A549 (cell line): ENCODE measurements around the gene SLC12A8. TPM values are rescaled to one million over a fixed set of nuclear protein-coding genes. Genes with fewer than 3 reads are reported as not detected.

Experiments
- ATAC-seq, 2 experiments: fragments of 200-7000 bp in 1 of 2; fragments of >200 bp in 1 of 2; cut with Nextera tagmentation in 1 of 2; cut with Tn5 transposase in 1 of 2; 3 replicates each; pipeline versions ENCODE4 v1.8.0 to v1.9.1; 2018 to 2020; ENCODE audit warnings: mild to moderate bottlenecking in 1 of 2, moderate library complexity in 1 of 2
- CTCF ChIA-PET: fragments of 300-600 bp; sonication (Branson Sonifier 250); formaldehyde crosslinking; extraction: SDS; loops from one replicate; lab custom pipeline; 2021; ENCODE audit warnings: antibody characterized with exemption, inconsistent platforms; lab: Yijun Ruan, JAX
- POLR2A ChIA-PET: fragments of 350-600 bp; formaldehyde crosslinking; extraction: SDS; loops from one replicate; lab custom pipeline; 2021; ENCODE audit warnings: antibody characterized with exemption, inconsistent platforms; lab: Yijun Ruan, JAX
- DNase-seq, 2 experiments: peaks; one replicate each; pipeline versions ENCODE4 v3.0.0 to v3.0.0-alpha.2; 2011 to 2016; ENCODE audit warnings: low read depth in 1 of 2, low spot score in 1 of 2
- FAIRE-seq: peaks from 2 replicates; lab custom pipeline; 2011; peaks lifted over from hg19 to GRCh38; lab: Jason Lieb, UNC
- H3K27ac ChIP-seq, 2 experiments: fragments of >200 bp; sonication (Bioruptor Twin); formaldehyde crosslinking; 3 replicates each; pipeline ENCODE4 v1.5.1; 2016 to 2017
- H3K4me1 ChIP-seq: fragments of >200 bp; sonication (Bioruptor Twin); formaldehyde crosslinking; 3 replicates; pipeline ENCODE4 v1.6.1; 2016
- H3K4me2 ChIP-seq: fragments of >200 bp; sonication (Bioruptor Twin); formaldehyde crosslinking; 3 replicates; pipeline ENCODE4 v1.6.1; 2016
- H3K4me3 ChIP-seq: fragments of >200 bp; sonication (Bioruptor Twin); formaldehyde crosslinking; 3 replicates; pipeline ENCODE4 v1.5.1; 2016
- H3K9me3 ChIP-seq: fragments of >200 bp; sonication (Bioruptor Twin); formaldehyde crosslinking; 3 replicates; pipeline ENCODE4 v1.6.1; 2016
- BHLHE40 ChIP-seq: IDR thresholded peaks from 2 replicates; pipeline ENCODE4 v1.6.1; 2012; ENCODE audit warnings: low read depth, low read length, inconsistent platforms
- CHD2 ChIP-seq: fragments of 150-350 bp; IDR thresholded peaks from 2 replicates; pipeline ENCODE4 v1.6.1; 2014; ENCODE audit warnings: low read length; ENCODE audit not compliant: partially characterized antibody
- ESRRA ChIP-seq: fragments of 150-350 bp; IDR thresholded peaks from 2 replicates; pipeline ENCODE4 v1.6.1; 2014; ENCODE audit warnings: mild to moderate bottlenecking, low read length, borderline replicate concordance
- FOSL2 ChIP-seq, 2 experiments: fragments of 450-650 bp in 1 of 2; fragments of >200 bp in 1 of 2; sonication (Bioruptor Twin) in 1 of 2; formaldehyde crosslinking; IDR thresholded peaks; 2 replicates each; pipeline versions ENCODE4 v1.5.0 to v1.6.1; 2016 to 2020; ENCODE audit warnings: mild to moderate bottlenecking in 1 of 2, moderate library complexity in 1 of 2
- HDAC2 ChIP-seq: fragments of 200-600 bp; sonication (generic); IDR thresholded peaks from 2 replicates; pipeline ENCODE4 v1.6.1; 2016
- HEYL ChIP-seq: fragments of 250-450 bp; sonication (Bioruptor Pico); IDR thresholded peaks from 2 replicates; pipeline ENCODE4 v1.8.0; 2021; ENCODE audit warnings: mild to moderate bottlenecking, moderate library complexity
- HOXA7 ChIP-seq: fragments of 250-450 bp; sonication (Bioruptor Pico); IDR thresholded peaks from 2 replicates; pipeline ENCODE4 v1.5.0; 2020; ENCODE audit warnings: mild to moderate bottlenecking, moderate library complexity
- JUN ChIP-seq, 2 experiments: fragments of >200 bp; sonication (Bioruptor Twin); formaldehyde crosslinking; IDR thresholded peaks; 2 replicates in 1 of 2; 3 replicates in 1 of 2; pipeline ENCODE4 v1.6.1; 2016 to 2017
- MAZ ChIP-seq: fragments of 150-350 bp; IDR thresholded peaks from 2 replicates; pipeline ENCODE4 v1.6.1; 2014; ENCODE audit warnings: antibody characterized with exemption, low read depth, low read length, borderline replicate concordance
- MYC ChIP-seq: IDR thresholded peaks from 2 replicates; pipeline ENCODE4 v1.6.1; 2012; ENCODE audit warnings: mild to moderate bottlenecking, inconsistent platforms, low read length, improper control_type of control experiment, borderline replicate concordance
- NPAS2 ChIP-seq: fragments of 250-450 bp; sonication (Bioruptor Pico); IDR thresholded peaks from 2 replicates; pipeline ENCODE4 v1.8.0; 2022; ENCODE audit warnings: mild to moderate bottlenecking, moderate library complexity, borderline replicate concordance
- RAD21 ChIP-seq, 2 experiments: fragments of >200 bp in 1 of 2; sonication (Bioruptor Twin) in 1 of 2; formaldehyde crosslinking in 1 of 2; IDR thresholded peaks in 1 of 2; conservative IDR thresholded peaks in 1 of 2; 2 replicates in 1 of 2; 3 replicates in 1 of 2; pipeline ENCODE4 v1.6.1; 2012 to 2018; ENCODE audit warnings: inconsistent platforms in 1 of 2
- RFX5 ChIP-seq: fragments of 450-650 bp; IDR thresholded peaks from 2 replicates; pipeline ENCODE4 v1.7.1; 2014; ENCODE audit warnings: antibody characterized with exemption, mild to moderate bottlenecking, moderate library complexity
- TP53 ChIP-seq: fragments of 250-450 bp; sonication (Bioruptor Pico); IDR thresholded peaks from 2 replicates; pipeline ENCODE4 v1.5.0; 2021; ENCODE audit warnings: mild to moderate bottlenecking, moderate library complexity
- ZSCAN20 ChIP-seq: fragments of 250-450 bp; sonication (Bioruptor Pico); IDR thresholded peaks from 2 replicates; pipeline ENCODE4 v1.8.0; 2022; ENCODE audit warnings: mild to moderate bottlenecking, moderate library complexity
- WGBS: methylation state at CpG from one replicate; pipeline ENCODE4 v1.1.6; 2017; ENCODE audit errors: missing lambda C conversion rate; 5-methylcytosine and 5-hydroxymethylcytosine counted together
- polyA plus RNA-seq, 4 experiments: library from polyadenylated mRNA; depleted of rRNA in 3 of 4; stranded (reverse); fragments of >200 nt; fragmentation: RNase III in 1 of 4; extraction: RNeasy Plus Mini Kit Qiagen cat#74134 plus additional on column Dnase treatment in 1 of 4; gene quantifications; 2 replicates in 3 of 4; 3 replicates in 1 of 4; pipeline ENCODE4 v1.2.3, GENCODE V29; 2011 to 2017
- TF ChIP-seq, protein P1 (sequence below): IDR thresholded peaks from 2 replicates; pipeline ENCODE4 v1.6.1; 2012
- TF ChIP-seq, protein P2 (sequence below): IDR thresholded peaks from 2 replicates; pipeline ENCODE4 v1.6.1; 2012
- TF ChIP-seq, protein P3 (sequence below): fragments of 200-600 bp; sonication (generic); IDR thresholded peaks from 2 replicates; pipeline ENCODE4 v1.6.1; 2016; ENCODE audit warnings: antibody characterized with exemption, mild to moderate bottlenecking, moderate library complexity
- TF ChIP-seq, protein P4 (sequence below): fragments of 250-450 bp; sonication (Bioruptor Pico); IDR thresholded peaks from 2 replicates; pipeline ENCODE4 v1.5.0; 2021; ENCODE audit warnings: mild to moderate bottlenecking, moderate library complexity, borderline replicate concordance

SLC12A8 gene
- polyA plus RNA-seq, 2 of the 4 experiments (the other 2 are of a cell fraction) = 1.1 to 4.2 TPM

DNA sequence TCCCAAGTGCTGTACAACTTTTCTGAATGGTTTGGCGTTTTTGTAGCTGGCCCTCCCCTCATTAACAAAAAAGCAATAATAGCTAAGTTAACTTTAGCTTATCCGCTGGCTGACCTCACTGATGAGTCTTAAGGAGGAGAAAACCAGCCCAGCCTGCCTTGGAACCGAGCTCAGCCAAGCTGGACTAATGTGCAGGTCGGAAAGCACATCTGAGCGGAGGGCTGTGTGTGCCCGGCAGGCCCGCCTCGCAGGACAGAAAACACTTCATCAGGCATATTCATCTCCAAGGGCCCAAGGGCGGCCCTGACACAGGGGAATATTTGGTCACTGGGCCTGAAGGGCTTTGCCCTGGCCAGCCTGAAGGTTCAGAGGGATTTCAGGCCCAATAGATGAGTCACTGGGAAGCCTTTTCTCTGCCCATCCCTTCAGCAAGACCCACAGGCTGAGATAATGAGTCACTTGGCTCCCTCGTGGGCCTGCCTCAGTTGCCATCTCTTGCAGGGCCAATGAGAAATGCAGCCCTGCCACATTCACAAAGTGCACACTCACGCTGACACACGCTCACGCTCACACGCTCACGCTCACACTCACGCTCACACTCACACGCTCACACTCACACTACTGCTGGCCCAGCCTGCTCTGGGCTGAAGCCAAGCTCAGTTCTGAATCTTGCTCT, 75.1 kb downstream of the SLC12A8 start:
- WGBS = 83% methylated on average over 10 of the region's 17 CpGs
- Histone ChIP-seq H3K4me2 (peak overlapping the region; percentile 10; the same call in 1 of the 3 replicates), H3K27ac (peak overlapping the region in 1 of 2 experiments; percentile 57; a peak in 2 of 6 replicates), H3K4me3 (no peak overlapping the region), H3K9me3 (no peaks in the 10 kb centered on the region), H3K4me1 (peaks cover 9% of the 10 kb centered on the region; the same call in 2 of the 3 replicates)
- ATAC-seq (peak; percentile 54 to 69; a peak in 3 of 6 replicates), DNase-seq (peak; percentile 22 to 32), FAIRE-seq (no peak)
- CTCF ChIA-PET = no interaction called here
- POLR2A ChIA-PET = no interaction called here
- TF ChIP-seq NPAS2 (CRISPR knock-in tag) (no peak), MAZ (no peak), FOSL2 (IDR thresholded peaks at IDR 0.05) (0 out of 2 replicates have a peak, but pooled peaks have one; percentile 14), FOSL2 (CRISPR knock-in tag; IDR thresholded peaks at IDR 0.05) (peak; percentile 56), HDAC2 (no peak)
- TF ChIP-seq, protein P1, sequence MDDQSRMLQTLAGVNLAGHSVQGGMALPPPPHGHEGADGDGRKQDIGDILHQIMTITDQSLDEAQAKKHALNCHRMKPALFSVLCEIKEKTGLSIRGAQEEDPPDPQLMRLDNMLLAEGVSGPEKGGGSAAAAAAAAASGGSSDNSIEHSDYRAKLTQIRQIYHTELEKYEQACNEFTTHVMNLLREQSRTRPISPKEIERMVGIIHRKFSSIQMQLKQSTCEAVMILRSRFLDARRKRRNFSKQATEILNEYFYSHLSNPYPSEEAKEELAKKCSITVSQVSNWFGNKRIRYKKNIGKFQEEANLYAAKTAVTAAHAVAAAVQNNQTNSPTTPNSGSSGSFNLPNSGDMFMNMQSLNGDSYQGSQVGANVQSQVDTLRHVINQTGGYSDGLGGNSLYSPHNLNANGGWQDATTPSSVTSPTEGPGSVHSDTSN = no peak

DNA sequence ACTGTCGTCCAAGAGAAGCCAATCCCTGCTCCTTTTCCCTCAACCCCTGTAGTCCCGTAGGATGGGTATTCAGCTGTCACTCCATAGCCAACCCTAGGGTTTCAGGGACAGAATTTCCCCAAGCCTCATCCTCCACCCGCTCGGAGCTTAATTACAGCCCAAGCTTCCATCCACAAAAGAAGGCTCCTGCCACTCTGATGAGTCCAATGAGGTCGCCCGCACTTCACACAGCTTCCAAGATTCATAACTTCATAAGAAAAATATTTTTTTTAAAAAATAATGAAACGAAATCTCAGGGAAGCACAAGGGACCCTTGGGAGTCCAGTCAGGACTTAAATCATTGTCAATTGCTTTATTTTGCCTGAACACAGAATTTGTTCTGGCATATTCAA, 75.6 kb downstream of the SLC12A8 start:
- H3K4me3 ChIP-seq = no peak overlapping the region
- DNase-seq = no peak
- TF ChIP-seq, protein P2, sequence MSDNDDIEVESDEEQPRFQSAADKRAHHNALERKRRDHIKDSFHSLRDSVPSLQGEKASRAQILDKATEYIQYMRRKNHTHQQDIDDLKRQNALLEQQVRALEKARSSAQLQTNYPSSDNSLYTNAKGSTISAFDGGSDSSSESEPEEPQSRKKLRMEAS = no peak
- TF ChIP-seq BHLHE40 (no peak), CHD2 (no peak), JUN (IDR thresholded peaks at IDR 0.05) (no peak), FOSL2 (IDR thresholded peaks at IDR 0.05) (no peak), FOSL2 (CRISPR knock-in tag; IDR thresholded peaks at IDR 0.05) (no peak), HOXA7 (CRISPR knock-in tag) (no peak), ESRRA (no peak)
- TF ChIP-seq, protein P1 = no peak
- TF ChIP-seq, all 56 proteins: peak for 0
- H3K4me1 ChIP-seq = peaks cover 9% of the 10 kb centered on the region; the same call in 2 of the 3 replicates
- ATAC-seq (no peak), FAIRE-seq (no peak)
- ChIA-PET POLR2A (no interaction called here), CTCF (interaction anchor here (0.6 kb wide), 1 partner anchor 95 kb away, joined by 3 read pairs; no protein-coding TSS in a partner anchor)
- peak overlapping the region in 1 of 2 experiments; percentile 57; a peak in 2 of 6 replicates for H3K27ac ChIP-seq
- 81% methylated on average over 7 of the region's 7 CpGs for WGBS
- no peaks in the 10 kb centered on the region for H3K9me3 ChIP-seq
- H3K4me2 ChIP-seq = no peak overlapping the region; the same call in 2 of the 3 replicates

DNA sequence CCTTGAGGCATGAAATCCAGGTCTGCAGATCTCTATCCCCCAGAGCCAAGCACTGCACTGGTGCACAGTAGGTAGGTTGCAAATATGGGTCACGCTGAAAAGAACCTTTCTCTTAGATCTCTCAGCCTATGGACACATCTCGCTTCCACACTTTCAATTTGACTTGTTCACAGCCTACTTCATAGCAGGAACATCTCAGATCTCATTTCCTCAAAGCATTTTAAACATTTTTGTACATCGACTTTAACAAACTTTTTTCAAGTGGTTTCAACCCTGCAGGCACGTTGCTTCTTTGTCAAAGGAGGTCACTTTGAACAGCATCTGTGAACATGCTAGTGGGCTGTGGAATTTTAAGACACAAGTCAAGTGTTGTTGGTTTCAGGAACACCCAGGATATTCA, 76.0 kb downstream of the SLC12A8 start:
- Histone ChIP-seq H3K4me1 (peaks cover 9% of the 10 kb centered on the region; the same call in 2 of the 3 replicates), H3K9me3 (no peaks in the 10 kb centered on the region), H3K4me2 (no peak overlapping the region), H3K27ac (no peak overlapping the region), H3K4me3 (no peak overlapping the region)
- TF ChIP-seq RAD21 (conservative IDR thresholded peaks at IDR 0.05 in 1 of 2, IDR thresholded peaks at IDR 0.05 in 1 of 2) (no peak), ZSCAN20 (CRISPR knock-in tag) (no peak), RFX5 (no peak), HEYL (CRISPR knock-in tag) (no peak), HOXA7 (CRISPR knock-in tag) (no peak), TP53 (no peak), MYC (no peak), BHLHE40 (no peak)
- TF ChIP-seq, protein P3, sequence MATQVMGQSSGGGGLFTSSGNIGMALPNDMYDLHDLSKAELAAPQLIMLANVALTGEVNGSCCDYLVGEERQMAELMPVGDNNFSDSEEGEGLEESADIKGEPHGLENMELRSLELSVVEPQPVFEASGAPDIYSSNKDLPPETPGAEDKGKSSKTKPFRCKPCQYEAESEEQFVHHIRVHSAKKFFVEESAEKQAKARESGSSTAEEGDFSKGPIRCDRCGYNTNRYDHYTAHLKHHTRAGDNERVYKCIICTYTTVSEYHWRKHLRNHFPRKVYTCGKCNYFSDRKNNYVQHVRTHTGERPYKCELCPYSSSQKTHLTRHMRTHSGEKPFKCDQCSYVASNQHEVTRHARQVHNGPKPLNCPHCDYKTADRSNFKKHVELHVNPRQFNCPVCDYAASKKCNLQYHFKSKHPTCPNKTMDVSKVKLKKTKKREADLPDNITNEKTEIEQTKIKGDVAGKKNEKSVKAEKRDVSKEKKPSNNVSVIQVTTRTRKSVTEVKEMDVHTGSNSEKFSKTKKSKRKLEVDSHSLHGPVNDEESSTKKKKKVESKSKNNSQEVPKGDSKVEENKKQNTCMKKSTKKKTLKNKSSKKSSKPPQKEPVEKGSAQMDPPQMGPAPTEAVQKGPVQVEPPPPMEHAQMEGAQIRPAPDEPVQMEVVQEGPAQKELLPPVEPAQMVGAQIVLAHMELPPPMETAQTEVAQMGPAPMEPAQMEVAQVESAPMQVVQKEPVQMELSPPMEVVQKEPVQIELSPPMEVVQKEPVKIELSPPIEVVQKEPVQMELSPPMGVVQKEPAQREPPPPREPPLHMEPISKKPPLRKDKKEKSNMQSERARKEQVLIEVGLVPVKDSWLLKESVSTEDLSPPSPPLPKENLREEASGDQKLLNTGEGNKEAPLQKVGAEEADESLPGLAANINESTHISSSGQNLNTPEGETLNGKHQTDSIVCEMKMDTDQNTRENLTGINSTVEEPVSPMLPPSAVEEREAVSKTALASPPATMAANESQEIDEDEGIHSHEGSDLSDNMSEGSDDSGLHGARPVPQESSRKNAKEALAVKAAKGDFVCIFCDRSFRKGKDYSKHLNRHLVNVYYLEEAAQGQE = no peak
- TF ChIP-seq, protein P4, sequence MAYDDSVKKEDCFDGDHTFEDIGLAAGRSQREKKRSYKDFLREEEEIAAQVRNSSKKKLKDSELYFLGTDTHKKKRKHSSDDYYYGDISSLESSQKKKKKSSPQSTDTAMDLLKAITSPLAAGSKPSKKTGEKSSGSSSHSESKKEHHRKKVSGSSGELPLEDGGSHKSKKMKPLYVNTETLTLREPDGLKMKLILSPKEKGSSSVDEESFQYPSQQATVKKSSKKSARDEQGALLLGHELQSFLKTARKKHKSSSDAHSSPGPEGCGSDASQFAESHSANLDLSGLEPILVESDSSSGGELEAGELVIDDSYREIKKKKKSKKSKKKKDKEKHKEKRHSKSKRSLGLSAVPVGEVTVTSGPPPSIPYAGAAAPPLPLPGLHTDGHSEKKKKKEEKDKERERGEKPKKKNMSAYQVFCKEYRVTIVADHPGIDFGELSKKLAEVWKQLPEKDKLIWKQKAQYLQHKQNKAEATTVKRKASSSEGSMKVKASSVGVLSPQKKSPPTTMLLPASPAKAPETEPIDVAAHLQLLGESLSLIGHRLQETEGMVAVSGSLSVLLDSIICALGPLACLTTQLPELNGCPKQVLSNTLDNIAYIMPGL (CRISPR knock-in tag) = no peak
- FAIRE-seq = no peak
- ChIA-PET POLR2A (no interaction called here), CTCF (interaction anchor here (0.6 kb wide), 1 partner anchor 95 kb away, joined by 3 read pairs; no protein-coding TSS in a partner anchor)
- DNase-seq = no peak
- 72% methylated on average over 4 of the region's 4 CpGs for WGBS
- ATAC-seq = no peak
